Tibial artery (tissue), 4 donors: ENCODE results near the gene COMT.
"Not testable (repeated sequence)": the region's sequence is repeated elsewhere in the genome, so short reads cannot be mapped to it uniquely, and the experiment has no call there.

Source experiments
- DNase-seq, 2 donors: peaks; one replicate each; pipeline ENCODE4 v3.0.0-alpha.2; 2019
- H3K27ac ChIP-seq, 2 donors: fragments of 200-600 bp; sonication (generic) in 1 of 2; 1 replicate in 1 of 2; 2 replicates in 1 of 2; pipeline ENCODE4 v1.5.1; 2018 to 2019; ENCODE audit warnings: mild to moderate bottlenecking in 1 of 2
- H3K27me3 ChIP-seq, 2 donors: fragments of 200-600 bp; sonication (generic) in 1 of 2; one replicate each; pipeline versions ENCODE4 v1.5.1 to v1.6.0; 2016 to 2019
- H3K36me3 ChIP-seq, 3 donors: fragments of 200-600 bp; sonication (generic) in 2 of 3; one replicate each; pipeline ENCODE4 v1.5.1; 2016 to 2019; ENCODE audit warnings: mild to moderate bottlenecking in 2 of 3
- H3K4me1 ChIP-seq, 4 donors: fragments of 200-600 bp; sonication (generic) in 2 of 4; 1 replicate in 3 of 4; 2 replicates in 1 of 4; pipeline ENCODE4 v1.5.1; 2016 to 2019
- H3K4me3 ChIP-seq, 2 donors: fragments of 200-600 bp; sonication (generic) in 1 of 2; 1 replicate in 1 of 2; 2 replicates in 1 of 2; pipeline ENCODE4 v1.5.1; 2018 to 2019; ENCODE audit warnings: mild to moderate bottlenecking in 2 of 2
- H3K9me3 ChIP-seq, 3 donors: fragments of 200-600 bp; sonication (generic) in 1 of 3; one replicate each; pipeline ENCODE4 v1.5.1; 2016 to 2019
- CTCF ChIP-seq, 2 experiments: fragments of 200-600 bp in 1 of 2; fragments of 450-650 bp in 1 of 2; IDR thresholded peaks; one replicate each; pipeline ENCODE4 v1.5.1; 2017 to 2019; ENCODE audit warnings: antibody characterized with exemption in 2 of 2, mild to moderate bottlenecking in 1 of 2, moderate library complexity in 1 of 2
- intact Hi-C: fragments of 100-400 bp; cut with DNase I; formaldehyde crosslinking; loops from one replicate; pipeline ENCODE4 v1.15.0; 2023; ENCODE audit warnings: low total_unique reads

COMT gene

GRCh38 chr22:19921544-19922081, 20.0 kb upstream of the COMT start:
- DNase-seq = no peak
- H3K36me3 ChIP-seq = peaks cover 17 to 32% (median 23%) of the 10 kb centered on the region in 3 donors
- no peaks in the 10 kb centered on the region for H3K27me3 ChIP-seq
- H3K4me1 ChIP-seq = no peaks in the 10 kb centered on the region
- H3K4me3 ChIP-seq = no peak overlapping the region
- H3K9me3 ChIP-seq = no peaks in the 10 kb centered on the region
- no peak for TF ChIP-seq CTCF (IDR thresholded peaks at IDR 0.05)
- no peak overlapping the region for H3K27ac ChIP-seq
- intact Hi-C loops = no loop called here

- Histone ChIP-seq H3K4me1 (no peaks in the 10 kb centered on the region), H3K36me3 (peaks cover 0 to 8% (median 0%) of the 10 kb centered on the region in 3 donors), H3K9me3 (no peaks in the 10 kb centered on the region), H3K4me3 (no peak overlapping the region), H3K27ac (no peak overlapping the region), H3K27me3 (no peaks in the 10 kb centered on the region)
- no peak for TF ChIP-seq CTCF (IDR thresholded peaks at IDR 0.05)
- intact Hi-C loops = no loop called here
- no peak for DNase-seq
These were observed 17.6 kb upstream of the COMT start for GRCh38 chr22:19923914-19924513.

DNA sequence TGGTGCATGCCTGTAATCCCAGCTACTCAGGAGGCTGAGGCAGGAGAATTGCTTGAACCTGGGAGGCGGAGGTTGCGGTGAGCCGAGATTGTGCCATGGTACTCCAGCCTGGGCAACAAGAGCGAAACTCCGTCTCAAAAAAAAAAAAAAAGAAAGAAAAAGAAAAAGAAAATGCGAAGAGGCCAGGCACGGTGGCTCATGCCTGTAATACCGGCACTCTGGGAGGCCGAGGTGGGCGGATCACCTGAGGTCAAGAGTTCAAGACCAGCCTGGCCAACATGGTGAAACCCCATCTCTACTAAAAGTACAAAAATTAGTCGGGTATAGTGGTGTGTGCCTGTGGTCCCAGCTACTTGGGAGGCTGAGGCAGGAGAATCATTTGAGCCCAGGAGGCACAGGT, 15.5 kb upstream of the COMT start:
- intact Hi-C loops, H3K4me3 ChIP-seq: not testable (repeated sequence)

GRCh38 chr22:19927696-19928095, 13.9 kb upstream of the COMT start:
- no peak for TF ChIP-seq CTCF (IDR thresholded peaks at IDR 0.05)
- H3K9me3 ChIP-seq = no peaks in the 10 kb centered on the region
- no peak overlapping the region for H3K4me3 ChIP-seq
- no peak overlapping the region for H3K27ac ChIP-seq
- no peaks in the 10 kb centered on the region for H3K27me3 ChIP-seq
- intact Hi-C loops = no loop called here
- H3K4me1 ChIP-seq = no peaks in the 10 kb centered on the region
- DNase-seq = no peak
- H3K36me3 ChIP-seq = peaks cover 0 to 12% (median 0%) of the 10 kb centered on the region in 3 donors

More for the DNA sequence above, 15.5 kb upstream of the COMT start:
- not testable (repeated sequence) for H3K4me1 ChIP-seq, H3K27ac ChIP-seq, H3K9me3 ChIP-seq, H3K27me3 ChIP-seq, DNase-seq
- peaks cover 0 to 12% (median 0%) of the 10 kb centered on the region in 3 donors for H3K36me3 ChIP-seq

DNA sequence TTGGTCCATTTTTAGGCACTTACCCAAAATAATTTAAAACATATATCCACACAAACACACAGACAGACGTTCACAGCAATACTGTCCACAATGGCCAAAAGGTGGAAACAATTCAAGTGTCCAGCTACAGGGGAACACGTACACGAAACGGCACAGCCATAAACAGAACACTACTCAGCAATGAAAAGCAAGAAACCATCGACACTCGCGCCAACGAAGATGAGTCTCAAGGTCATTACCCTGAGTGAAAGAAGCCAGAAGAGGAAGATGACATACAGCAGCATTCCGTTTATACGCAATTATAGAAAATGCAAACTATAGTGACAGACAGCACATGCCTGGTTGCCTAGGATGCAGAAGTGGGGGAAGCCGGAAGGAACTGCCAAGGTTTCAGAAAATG, 13.4 kb upstream of the COMT start:
- H3K27me3 ChIP-seq = no peaks in the 10 kb centered on the region
- no peak for DNase-seq
- peaks cover 0 to 12% (median 0%) of the 10 kb centered on the region in 3 donors for H3K36me3 ChIP-seq
- peaks cover 0 to 1% (median 0%) of the 10 kb centered on the region in 4 donors for H3K4me1 ChIP-seq
- no peak overlapping the region for H3K27ac ChIP-seq
- intact Hi-C loops = no loop called here
- no peaks in the 10 kb centered on the region for H3K9me3 ChIP-seq
- no peak for TF ChIP-seq CTCF (IDR thresholded peaks at IDR 0.05)
- H3K4me3 ChIP-seq = no peak overlapping the region

DNA sequence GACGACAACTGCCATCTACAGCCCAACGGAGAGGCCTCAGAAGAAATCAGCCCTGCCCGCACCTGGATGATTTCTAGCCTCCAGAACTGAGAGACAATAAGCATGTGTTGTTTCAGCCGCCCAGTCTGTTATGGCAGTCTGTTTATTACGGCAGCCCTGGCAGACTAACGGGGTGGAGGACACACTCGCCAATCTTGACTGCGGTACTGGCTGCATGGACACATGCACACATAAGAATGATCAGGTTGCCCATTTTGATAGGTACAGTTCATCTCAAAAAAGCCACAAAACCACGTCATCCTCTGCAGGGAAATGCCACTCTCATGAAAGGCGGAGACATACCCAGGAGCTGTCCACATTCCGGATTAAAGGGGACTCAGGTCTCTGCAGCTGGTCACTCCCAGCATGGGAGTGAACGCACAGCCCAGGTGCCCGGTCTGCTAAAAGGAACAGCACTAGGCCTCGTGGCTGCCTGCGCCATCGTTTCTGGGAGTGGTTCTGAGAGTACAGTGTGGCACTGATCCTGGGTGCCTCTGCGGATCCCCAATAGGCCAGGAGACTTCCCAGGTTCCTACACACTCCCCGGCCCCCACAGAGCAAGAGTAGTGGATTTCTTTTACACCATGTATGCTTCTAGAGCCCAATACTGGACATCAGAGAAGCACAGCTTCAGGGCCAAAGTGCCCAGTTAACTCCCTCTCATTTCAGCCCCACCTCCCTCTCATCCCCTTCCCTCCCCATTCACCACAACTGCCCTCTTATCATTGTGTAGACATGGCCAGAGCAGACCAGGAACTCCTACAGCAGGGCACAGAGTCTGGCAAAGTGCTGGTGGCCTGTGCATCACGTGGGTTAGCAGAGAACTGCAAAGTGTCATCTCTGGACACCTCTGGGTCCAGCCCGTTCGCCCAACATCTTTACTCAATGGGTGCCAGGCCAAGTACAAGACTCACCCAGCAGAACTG, 11.7 kb upstream of the COMT start:
- intact Hi-C loops = no loop called here
- TF ChIP-seq CTCF (IDR thresholded peaks at IDR 0.05) = no peak

More for the DNA sequence above, 11.7 kb upstream of the COMT start:
- Histone ChIP-seq H3K9me3 (no peaks in the 10 kb centered on the region), H3K27me3 (no peaks in the 10 kb centered on the region), H3K27ac (no peak overlapping the region), H3K4me1 (peaks cover 0 to 7% (median 0%) of the 10 kb centered on the region in 4 donors), H3K4me3 (no peak overlapping the region), H3K36me3 (peaks cover 0 to 12% (median 0%) of the 10 kb centered on the region in 3 donors)
- DNase-seq = no peak
